H1 (cell line): Measurements from ENCODE around the gene CALML4. TPM values are rescaled to one million over a fixed set of nuclear protein-coding genes. Genes with fewer than 3 reads are reported as not detected.

ENCODE experiments used
- CTCF ChIA-PET: fragments of 300-600 bp; sonication (Branson Sonifier 250); formaldehyde crosslinking; loops from one replicate; lab custom pipeline; 2021; ENCODE audit not compliant: partially characterized antibody; lab: Charles Lee
- POLR2A ChIA-PET: fragments of 300-600 bp; sonication (Branson Sonifier 250); formaldehyde crosslinking; loops from one replicate; lab custom pipeline; 2021; ENCODE audit warnings: inconsistent platforms; ENCODE audit not compliant: partially characterized antibody; lab: Charles Lee
- DNase-seq, 2 experiments: peaks; one replicate each; pipeline versions ENCODE4 v3.0.0 to v3.0.0-alpha.2; 2010 to 2022; ENCODE audit warnings: low spot score in 2 of 2, low read depth in 1 of 2, mixed read lengths in 1 of 2
- FAIRE-seq: peaks from 2 replicates; lab custom pipeline; 2011; peaks lifted over from hg19 to GRCh38; lab: Jason Lieb, UNC
- H2AFZ ChIP-seq: 2 replicates; pipeline ENCODE4 v1.8.1; 2012; ENCODE audit warnings: low read length, inconsistent platforms
- H2AK5ac ChIP-seq: 2 replicates; pipeline ENCODE4 v1.6.1; 2013; ENCODE audit warnings: low read depth, low read length
- H2BK120ac ChIP-seq: replicated peaks from 2 replicates; pipeline ENCODE3; 2013; ENCODE audit warnings: low read depth, low read length, inconsistent platforms
- H2BK12ac ChIP-seq: 2 replicates; pipeline ENCODE4 v1.6.1; 2013; ENCODE audit warnings: low read depth, low read length
- H2BK15ac ChIP-seq: 2 replicates; pipeline ENCODE4 v1.6.1; 2013; ENCODE audit warnings: low read length
- H2BK20ac ChIP-seq: 2 replicates; pipeline ENCODE4 v1.6.1; 2013; ENCODE audit warnings: low read length
- H2BK5ac ChIP-seq: 2 replicates; pipeline ENCODE4 v1.6.1; 2013; ENCODE audit warnings: low read depth, low read length
- H3K14ac ChIP-seq: 2 replicates; pipeline ENCODE4 v1.6.1; 2013; ENCODE audit warnings: inconsistent platforms; ENCODE audit not compliant: insufficient read length
- H3K18ac ChIP-seq: 2 replicates; pipeline ENCODE4 v1.6.1; 2013; ENCODE audit warnings: low read length; ENCODE audit errors: extremely low read depth
- H3K23ac ChIP-seq: 2 replicates; pipeline ENCODE4 v1.6.1; 2013; ENCODE audit warnings: inconsistent platforms; ENCODE audit not compliant: insufficient read length
- H3K23me2 ChIP-seq: 2 replicates; pipeline ENCODE4 v1.6.1; 2013; ENCODE audit warnings: low read depth, low read length
- H3K27ac ChIP-seq: 2 replicates; pipeline ENCODE4 v1.6.1; 2011; ENCODE audit warnings: low read depth, low read length, inconsistent platforms
- H3K27me3 ChIP-seq, 4 experiments: replicated peaks in 1 of 4; 1 replicate in 1 of 4; 2 replicates in 3 of 4; pipeline versions ENCODE4 v1.6.1 to v1.8.1; 2011 to 2013; ENCODE audit warnings: low read length in 3 of 4, mild to moderate bottlenecking in 3 of 4, inconsistent platforms in 2 of 4, mixed read lengths in 2 of 4, moderate library complexity in 1 of 4; ENCODE audit not compliant: control insufficient read depth in 3 of 4, insufficient read depth in 3 of 4; ENCODE audit errors: extremely low read depth in 1 of 4
- H3K36me3 ChIP-seq, 4 experiments: 2 replicates each; pipeline versions ENCODE4 v1.6.1 to v1.8.1; 2011 to 2013; ENCODE audit warnings: mild to moderate bottlenecking in 4 of 4, low read length in 3 of 4, moderate library complexity in 2 of 4, control low read depth in 1 of 4, inconsistent platforms in 1 of 4; ENCODE audit not compliant: insufficient read depth in 4 of 4, control insufficient read depth in 2 of 4
- H3K4ac ChIP-seq: replicated peaks from 2 replicates; pipeline ENCODE3; 2013; ENCODE audit warnings: low read length, low read depth, mixed read lengths, inconsistent platforms; ENCODE audit not compliant: insufficient read length
- H3K4me1 ChIP-seq, 4 experiments: replicated peaks in 1 of 4; 1 replicate in 1 of 4; 2 replicates in 3 of 4; pipeline versions ENCODE4 v1.6.1 to v1.8.1; 2011 to 2013; ENCODE audit warnings: low read length in 3 of 4, inconsistent platforms in 2 of 4, mixed read lengths in 1 of 4; ENCODE audit not compliant: insufficient read depth in 4 of 4, control insufficient read depth in 3 of 4
- H3K4me2 ChIP-seq, 2 experiments: 2 replicates each; pipeline versions ENCODE4 v1.6.1 to v1.8.1; 2011 to 2013; ENCODE audit warnings: low read depth in 2 of 2, low read length in 2 of 2, control low read depth in 1 of 2, inconsistent platforms in 1 of 2, mild to moderate bottlenecking in 1 of 2; ENCODE audit not compliant: insufficient read depth in 1 of 2
- H3K4me3 ChIP-seq, 4 experiments: fragments of 200-600, 300-600 bp in 1 of 4; sonication (generic), shearing (Covaris generic), sonication (Bioruptor Twin) in 1 of 4; 2 replicates each; pipeline versions ENCODE4 v1.5.1 to v1.8.1; 2011 to 2016; ENCODE audit warnings: low read length in 4 of 4, low read depth in 3 of 4, control low read depth in 2 of 4, inconsistent platforms in 2 of 4, mild to moderate bottlenecking in 2 of 4, mixed read lengths in 1 of 4, moderate library complexity in 1 of 4; ENCODE audit not compliant: insufficient read depth in 2 of 4; ENCODE audit errors: extremely low read depth in 1 of 4
- H3K56ac ChIP-seq: replicated peaks from 2 replicates; pipeline ENCODE3; 2013; ENCODE audit warnings: low read depth, mild to moderate bottlenecking, mixed read lengths, low read length, inconsistent platforms; ENCODE audit not compliant: insufficient read length
- H3K79me1 ChIP-seq: 2 replicates; pipeline ENCODE4 v1.6.1; 2013; ENCODE audit warnings: low read depth, low read length, control low read depth
- H3K79me2 ChIP-seq, 2 experiments: 2 replicates each; pipeline versions ENCODE4 v1.6.1 to v1.8.1; 2012 to 2013; ENCODE audit warnings: low read length in 2 of 2, mild to moderate bottlenecking in 2 of 2, inconsistent platforms in 1 of 2; ENCODE audit not compliant: insufficient read depth in 2 of 2, control insufficient read depth in 1 of 2
- H3K9ac ChIP-seq, 4 experiments: replicated peaks in 1 of 4; 1 replicate in 1 of 4; 2 replicates in 3 of 4; pipeline versions ENCODE4 v1.6.1 to v1.8.1; 2011 to 2013; ENCODE audit warnings: low read depth in 3 of 4, low read length in 3 of 4, control low read depth in 2 of 4, mild to moderate bottlenecking in 2 of 4, moderate library complexity in 2 of 4, inconsistent platforms in 1 of 4; ENCODE audit errors: extremely low read depth in 1 of 4
- H3K9me3 ChIP-seq, 2 experiments: 2 replicates each; pipeline versions ENCODE4 v1.6.1 to v1.8.1; 2012 to 2013; ENCODE audit warnings: mild to moderate bottlenecking in 2 of 2, moderate library complexity in 2 of 2, control low read depth in 1 of 2, inconsistent platforms in 1 of 2, low read depth in 1 of 2, low read length in 1 of 2, mixed read lengths in 1 of 2; ENCODE audit not compliant: insufficient read depth in 2 of 2
- H4K20me1 ChIP-seq, 2 experiments: replicated peaks in 1 of 2; 2 replicates each; pipeline versions ENCODE3 to v1.8.1; 2011 to 2013; ENCODE audit warnings: inconsistent platforms in 2 of 2, low read length in 2 of 2, mild to moderate bottlenecking in 1 of 2; ENCODE audit not compliant: insufficient read depth in 2 of 2, control insufficient read depth in 1 of 2
- H4K5ac ChIP-seq: 2 replicates; pipeline ENCODE4 v1.6.1; 2013; ENCODE audit warnings: low read length, low read depth, mixed read lengths, inconsistent platforms; ENCODE audit not compliant: insufficient read length
- H4K8ac ChIP-seq: 2 replicates; pipeline ENCODE4 v1.8.0; 2013; ENCODE audit warnings: mild to moderate bottlenecking, moderate library complexity, low read length, inconsistent platforms; ENCODE audit not compliant: insufficient read depth; ENCODE audit errors: extremely low read depth
- H4K91ac ChIP-seq: replicated peaks from 2 replicates; pipeline ENCODE3; 2013; ENCODE audit warnings: low read length, mixed read lengths, inconsistent platforms; ENCODE audit not compliant: insufficient read length
- NRF1 ChIP-seq: IDR thresholded peaks from 2 replicates; pipeline ENCODE4 v1.6.1; 2011; ENCODE audit warnings: mild to moderate bottlenecking, low read depth, low read length, improper control_type of control experiment
- POLR2A ChIP-seq, 2 experiments: IDR thresholded peaks; 1 replicate in 1 of 2; 2 replicates in 1 of 2; pipeline ENCODE4 v1.6.1; 2011; ENCODE audit warnings: low read depth in 2 of 2, low read length in 2 of 2, mild to moderate bottlenecking in 2 of 2; ENCODE audit errors: control extremely low read depth in 1 of 2
- POLR2AphosphoS5 ChIP-seq: IDR thresholded peaks from 2 replicates; pipeline ENCODE4 v1.6.1; 2011; ENCODE audit warnings: low read depth, low read length
- WGBS, 2 experiments: shearing (Covaris generic) in 1 of 2; methylation state at CpG; one replicate each; pipeline versions ENCODE4 v1.1.6 to v1.1.7; 2013 to 2015; ENCODE audit warnings: low lambda C conversion rate in 2 of 2, mixed read lengths in 2 of 2, inconsistent platforms in 1 of 2, low coverage in 1 of 2, missing lambda C conversion rate in 1 of 2; ENCODE audit not compliant: insufficient replicate concordance in 2 of 2, insufficient coverage in 1 of 2, insufficient read length in 1 of 2; ENCODE audit errors: extremely low coverage in 1 of 2, missing lambda C conversion rate in 1 of 2; 5-methylcytosine and 5-hydroxymethylcytosine counted together
- polyA plus RNA-seq, 7 experiments: library from polyadenylated mRNA; depleted of rRNA in 3 of 7; stranded (reverse) in 5 of 7; unstranded in 2 of 7; fragments of >200 nt in 5 of 7; fragments of 200-250 nt in 2 of 7; gene quantifications; 1 replicate in 5 of 7; 2 replicates in 1 of 7; 4 replicates in 1 of 7; pipeline versions ENCODE4 v1.2.1 to v1.2.3, GENCODE V29; 2011 to 2013; ENCODE audit warnings: missing spikeins in 2 of 7, mixed read lengths in 2 of 7
- total RNA-seq: library from RNA; stranded (reverse); fragmentation: NEBNext Ultra II Directional; extraction: Animal tissue kit (Norgen Biotek cat#: 25700); gene quantifications from 2 replicates; pipeline ENCODE4 v1.2.1, GENCODE V29; 2021

The CALML4 gene
- total and polyA plus RNA-seq, 2 of the 8 experiments (the other 6 are each of a cell fraction or from before 2014, with no cell fraction given), result 3.8 to 12.5 TPM

GRCh38 chr15:68192804-68193486, 12.2 kb downstream of the CALML4 start:
- H3K23me2 ChIP-seq, result no peaks in the 10 kb centered on the region
- DNase-seq, result no peak
- TF ChIP-seq NRF1 (no peak), POLR2AphosphoS5 (peak; percentile 22; the same call in 1 of the 2 replicates), POLR2A (IDR thresholded peaks at IDR 0.05; ENCODE audit: control extremely low read depth in 1 of 2, low read depth in 2 of 2, low read length in 2 of 2) (peak in 1 of 2 experiments; percentile 11; a peak in 1 of 3 replicates)
- no peaks in the 10 kb centered on the region for H3K79me1 ChIP-seq
- H3K79me2 ChIP-seq, result no peaks in the 10 kb centered on the region
- H2BK20ac ChIP-seq, result no peak overlapping the region
- no peak overlapping the region for H2BK5ac ChIP-seq
- WGBS, 2 experiments, result 89% methylated on average over 5 of the region's 5 CpGs; no CpG with 5 or more reads in 1 of the 2 experiments
- H4K8ac ChIP-seq, result no peak overlapping the region
- H2BK12ac ChIP-seq, result no peak overlapping the region
- no peak overlapping the region for H3K56ac ChIP-seq
- H2AFZ ChIP-seq, result no peak overlapping the region
- H2BK15ac ChIP-seq, result no peak overlapping the region
- no peaks in the 10 kb centered on the region; a peak in 1 of 7 replicates for H3K4me1 ChIP-seq
- H4K5ac ChIP-seq, result no peak overlapping the region
- no peaks in the 10 kb centered on the region for H3K9me3 ChIP-seq
- H3K14ac ChIP-seq, result no peak overlapping the region
- no peak overlapping the region for H2BK120ac ChIP-seq
- H4K20me1 ChIP-seq, result peaks cover 2 to 3% of the 10 kb centered on the region in 2 experiments
- H3K27me3 ChIP-seq, result no peaks in the 10 kb centered on the region
- H3K4me3 ChIP-seq, result no peak overlapping the region
- H3K4me2 ChIP-seq, result no peak overlapping the region
- FAIRE-seq, result no peak
- H2AK5ac ChIP-seq, result no peak overlapping the region
- H3K18ac ChIP-seq, result no peak overlapping the region
- H3K4ac ChIP-seq, result no peak overlapping the region
- H4K91ac ChIP-seq, result no peak overlapping the region
- CTCF ChIA-PET, result interaction anchor here (0.9 to 11.6 kb wide), 9 partner anchors 8 to 736 kb away, joined by 3 to 101 read pairs (median 3); no protein-coding TSS in a partner anchor
- POLR2A ChIA-PET, result interaction anchor here (1.3 kb wide), 1 partner anchor 352 kb away, joined by 4 read pairs; no protein-coding TSS in a partner anchor
- H3K27ac ChIP-seq, result no peak overlapping the region
- H3K36me3 ChIP-seq, result peaks cover 0 to 21% (median 13%) of the 10 kb centered on the region in 4 experiments; a peak in 4 of 8 replicates
- H3K9ac ChIP-seq, result no peak overlapping the region
- H3K23ac ChIP-seq, result no peak overlapping the region
